Measurements from ENCODE around the gene DFFB. TPM values are rescaled to one million over a fixed set of nuclear protein-coding genes. Genes with fewer than 3 reads are reported as not detected.
A peak's percentile ranks its signal among the peaks of the same experiment; 100 is the strongest.

Gene DFFB
- polyA plus RNA-seq, 6 donors from 2014 or later, result 2.7 to 10.2 (median 7.3) TPM

- Mint-ChIP-seq H3K27ac (no peak overlapping the region), H3K27me3 (peaks cover 8 to 17% (median 12%) of the 10 kb centered on the region in 3 donors), H3K4me3 (no peak overlapping the region), H3K4me1 (peaks cover 0 to 4% (median 0%) of the 10 kb centered on the region in 3 donors), H3K9me3 (peaks cover 0 to 4% (median 0%) of the 10 kb centered on the region in 7 donors), H3K36me3 (no peaks in the 10 kb centered on the region)
- DNase-seq (no peak), ATAC-seq (ENCODE audit: low read depth in 2 of 2) (no peak)
Measured at GRCh38 chr1:3924186-3924824, 67.0 kb downstream of the DFFB start.

- no peak overlapping the region for H3K27ac Mint-ChIP-seq
- peaks cover 0 to 8% (median 0%) of the 10 kb centered on the region in 7 donors for H3K9me3 Mint-ChIP-seq
- peaks cover 0 to 7% (median 0%) of the 10 kb centered on the region in 3 donors for H3K4me1 Mint-ChIP-seq
- H3K36me3 Mint-ChIP-seq, result no peaks in the 10 kb centered on the region
- DNase-seq (no peak), ATAC-seq (ENCODE audit: low read depth in 2 of 2) (no peak)
- no peak overlapping the region for H3K4me3 Mint-ChIP-seq
- peaks cover 8 to 17% (median 12%) of the 10 kb centered on the region in 3 donors for H3K27me3 Mint-ChIP-seq
Measured at GRCh38 chr1:3924825-3925220, 67.5 kb downstream of the DFFB start.

GRCh38 chr1:3925256-3925655 lies 68.0 kb downstream of the DFFB start:
- no peak overlapping the region for H3K4me3 Mint-ChIP-seq
- ATAC-seq (ENCODE audit: low read depth in 2 of 2) (no peak), DNase-seq (no peak)
- no peak overlapping the region for H3K27ac Mint-ChIP-seq
- peaks cover 0 to 12% (median 2%) of the 10 kb centered on the region in 7 donors for H3K9me3 Mint-ChIP-seq
- peaks cover 0 to 11% (median 0%) of the 10 kb centered on the region in 3 donors for H3K4me1 Mint-ChIP-seq
- H3K36me3 Mint-ChIP-seq, result no peaks in the 10 kb centered on the region
- H3K27me3 Mint-ChIP-seq, result peaks cover 8 to 17% (median 12%) of the 10 kb centered on the region in 3 donors

- Mint-ChIP-seq H3K4me3 (no peak overlapping the region), H3K36me3 (no peaks in the 10 kb centered on the region), H3K9me3 (peaks cover 0 to 15% (median 2%) of the 10 kb centered on the region in 7 donors), H3K27me3 (peaks cover 5 to 17% (median 12%) of the 10 kb centered on the region in 3 donors), H3K4me1 (peaks cover 0 to 14% (median 0%) of the 10 kb centered on the region in 3 donors), H3K27ac (no peak overlapping the region)
- ATAC-seq (ENCODE audit: low read depth in 2 of 2) (no peak), DNase-seq (no peak)
Measured at GRCh38 chr1:3925762-3926161, 68.5 kb downstream of the DFFB start.

GRCh38 chr1:3926956-3927355 lies 69.7 kb downstream of the DFFB start:
- Mint-ChIP-seq H3K9me3 (peaks cover 0 to 15% (median 2%) of the 10 kb centered on the region in 7 donors), H3K4me1 (peaks cover 0 to 14% (median 0%) of the 10 kb centered on the region in 3 donors), H3K27me3 (peaks cover 4 to 17% (median 12%) of the 10 kb centered on the region in 3 donors), H3K36me3 (no peaks in the 10 kb centered on the region), H3K4me3 (no peak overlapping the region), H3K27ac (no peak overlapping the region)
- DNase-seq (no peak), ATAC-seq (ENCODE audit: low read depth in 2 of 2) (no peak)

- H3K36me3 Mint-ChIP-seq, result no peaks in the 10 kb centered on the region
- no peak for DNase-seq
- peaks cover 0 to 15% (median 2%) of the 10 kb centered on the region in 7 donors for H3K9me3 Mint-ChIP-seq
- H3K27me3 Mint-ChIP-seq, result peaks cover 15 to 18% (median 17%) of the 10 kb centered on the region in 3 donors
- no peak overlapping the region for H3K4me3 Mint-ChIP-seq
- peak overlapping the region in 1 of 6 donors; percentile 29 for H3K27ac Mint-ChIP-seq
- peaks cover 0 to 14% (median 0%) of the 10 kb centered on the region in 3 donors for H3K4me1 Mint-ChIP-seq
- ATAC-seq (ENCODE audit: low read depth in 2 of 2), result no peak
Measured at GRCh38 chr1:3928586-3928985, 71.3 kb downstream of the DFFB start.

GRCh38 chr1:3929126-3929525 lies 71.8 kb downstream of the DFFB start:
- Mint-ChIP-seq H3K27ac (peak overlapping the region in 1 of 6 donors; percentile 89), H3K27me3 (peaks cover 16 to 18% (median 17%) of the 10 kb centered on the region in 3 donors), H3K36me3 (no peaks in the 10 kb centered on the region), H3K9me3 (peaks cover 0 to 15% (median 2%) of the 10 kb centered on the region in 7 donors), H3K4me1 (peaks cover 0 to 14% (median 0%) of the 10 kb centered on the region in 3 donors), H3K4me3 (peak overlapping the region in 1 of 8 donors; percentile 45)
- DNase-seq (no peak), ATAC-seq (ENCODE audit: low read depth in 2 of 2) (no peak)

GRCh38 chr1:3930301-3931006 lies 73.2 kb downstream of the DFFB start:
- peak overlapping the region in 1 of 8 donors; percentile 12 for H3K4me3 Mint-ChIP-seq
- H3K9me3 Mint-ChIP-seq, result peaks cover 1 to 15% (median 4%) of the 10 kb centered on the region in 7 donors
- H3K4me1 Mint-ChIP-seq, result peaks cover 0 to 14% (median 0%) of the 10 kb centered on the region in 3 donors
- peaks cover 17 to 24% (median 23%) of the 10 kb centered on the region in 3 donors for H3K27me3 Mint-ChIP-seq
- ATAC-seq (ENCODE audit: low read depth in 2 of 2) (no peak), DNase-seq (no peak)
- peak overlapping the region in 3 of 6 donors; percentile 1 to 65 (median 58) for H3K27ac Mint-ChIP-seq
- no peaks in the 10 kb centered on the region for H3K36me3 Mint-ChIP-seq

- H3K4me3 Mint-ChIP-seq, result no peak overlapping the region
- peaks cover 0 to 14% (median 0%) of the 10 kb centered on the region in 3 donors for H3K4me1 Mint-ChIP-seq
- peaks cover 13 to 23% (median 22%) of the 10 kb centered on the region in 3 donors for H3K27me3 Mint-ChIP-seq
- H3K9me3 Mint-ChIP-seq, result peaks cover 3 to 15% (median 9%) of the 10 kb centered on the region in 7 donors
- ATAC-seq (ENCODE audit: low read depth in 2 of 2) (no peak), DNase-seq (no peak)
- H3K36me3 Mint-ChIP-seq, result no peaks in the 10 kb centered on the region
- peak overlapping the region in 1 of 6 donors; percentile 8 for H3K27ac Mint-ChIP-seq
Measured at GRCh38 chr1:3931007-3931912, 74.0 kb downstream of the DFFB start.

GRCh38 chr1:3932156-3932919 lies 75.1 kb downstream of the DFFB start:
- Mint-ChIP-seq H3K4me1 (peaks cover 0 to 14% (median 0%) of the 10 kb centered on the region in 3 donors), H3K27ac (no peak overlapping the region), H3K4me3 (no peak overlapping the region), H3K9me3 (peaks cover 11 to 20% (median 16%) of the 10 kb centered on the region in 7 donors), H3K36me3 (peaks cover 0 to 5% of the 10 kb centered on the region in 2 donors), H3K27me3 (peaks cover 2 to 19% (median 18%) of the 10 kb centered on the region in 3 donors)
- ATAC-seq (ENCODE audit: low read depth in 2 of 2) (no peak), DNase-seq (no peak)
